GM21786 (cell line): ENCODE data around the gene SCGB1A1.

Experiments used
- ATAC-seq: cut with Tn5 transposase; IDR thresholded peaks from one replicate; pipeline ENCODE4 v1.9.1; 2021; ENCODE audit not compliant: unreplicated experiment

The SCGB1A1 gene

GRCh38 chr11:62398011-62398994, 20.5 kb upstream of the SCGB1A1 start:
- no peak for ATAC-seq

GRCh38 chr11:62399172-62399877, 19.5 kb upstream of the SCGB1A1 start:
- no peak for ATAC-seq

GRCh38 chr11:62399878-62400266, 19.0 kb upstream of the SCGB1A1 start:
- ATAC-seq = no peak

- ATAC-seq = no peak
Observed at GRCh38 chr11:62400281-62400680, 18.6 kb upstream of the SCGB1A1 start.

- no peak for ATAC-seq
Observed at GRCh38 chr11:62400760-62401159, 18.1 kb upstream of the SCGB1A1 start.

GRCh38 chr11:62401356-62401755, 17.5 kb upstream of the SCGB1A1 start:
- no peak for ATAC-seq

GRCh38 chr11:62401811-62402210, 17.0 kb upstream of the SCGB1A1 start:
- no peak for ATAC-seq

- ATAC-seq = no peak
Observed at GRCh38 chr11:62402226-62402959, 16.4 kb upstream of the SCGB1A1 start.

- no peak for ATAC-seq
Observed at GRCh38 chr11:62402960-62403730, 15.7 kb upstream of the SCGB1A1 start.

- no peak for ATAC-seq
Observed at GRCh38 chr11:62404435-62404834, 14.4 kb upstream of the SCGB1A1 start.

- no peak for ATAC-seq
Observed at GRCh38 chr11:62404901-62405300, 13.9 kb upstream of the SCGB1A1 start.

- no peak for ATAC-seq
Observed at GRCh38 chr11:62406034-62406433, 12.8 kb upstream of the SCGB1A1 start.

GRCh38 chr11:62409831-62410230, 9.0 kb upstream of the SCGB1A1 start:
- ATAC-seq = no peak

- ATAC-seq = no peak
Observed at GRCh38 chr11:62410972-62411371, 7.9 kb upstream of the SCGB1A1 start.

GRCh38 chr11:62411524-62411923, 7.3 kb upstream of the SCGB1A1 start:
- no peak for ATAC-seq

- ATAC-seq = no peak
Observed at GRCh38 chr11:62413060-62413696, 5.7 kb upstream of the SCGB1A1 start.

GRCh38 chr11:62416596-62416995, 2.2 kb upstream of the SCGB1A1 start:
- no peak for ATAC-seq

- no peak for ATAC-seq
Observed at GRCh38 chr11:62418136-62418535, 697 bp upstream of the SCGB1A1 start.

- no peak for ATAC-seq
Observed at GRCh38 chr11:62419314-62419929, 589 bp downstream of the SCGB1A1 start.

- no peak for ATAC-seq
Observed at GRCh38 chr11:62419943-62420342, 1.1 kb downstream of the SCGB1A1 start.
